PFSK-1 (cell line): ENCODE results near the gene ZNF280A.

Experiments used
- FOXP2 ChIP-seq: optimal IDR thresholded peaks from 2 replicates; pipeline ENCODE3; 2011; ENCODE audit warnings: borderline replicate concordance, control low read depth, inconsistent platforms; ENCODE audit not compliant: insufficient read depth; ENCODE audit errors: extremely low read length, extremely low read depth
- POLR2AphosphoS5 ChIP-seq: IDR thresholded peaks from 2 replicates; pipeline ENCODE4 v1.6.1; 2012; ENCODE audit warnings: low read depth, mild to moderate bottlenecking, control low read depth, low read length, moderate library complexity
- SIN3A ChIP-seq: IDR thresholded peaks from 2 replicates; pipeline ENCODE4 v1.6.1; 2012; ENCODE audit warnings: mild to moderate bottlenecking, low read length, moderate library complexity, borderline replicate concordance; ENCODE audit not compliant: insufficient read depth
- TAF1 ChIP-seq: IDR thresholded peaks from 2 replicates; pipeline ENCODE4 v1.6.1; 2012; ENCODE audit warnings: low read length, control low read depth, borderline replicate concordance; ENCODE audit not compliant: insufficient read depth
- TF ChIP-seq, protein P1 (sequence below), 2 experiments: IDR thresholded peaks; 2 replicates each; pipeline versions ENCODE4 v1.6.1 to v1.8.0; 2011 to 2012; ENCODE audit warnings: low read depth in 2 of 2, low read length in 2 of 2, control low read depth in 1 of 2, inconsistent platforms in 1 of 2, mild to moderate bottlenecking in 1 of 2, moderate library complexity in 1 of 2; ENCODE audit not compliant: insufficient read depth in 1 of 2

ZNF280A gene

DNA sequence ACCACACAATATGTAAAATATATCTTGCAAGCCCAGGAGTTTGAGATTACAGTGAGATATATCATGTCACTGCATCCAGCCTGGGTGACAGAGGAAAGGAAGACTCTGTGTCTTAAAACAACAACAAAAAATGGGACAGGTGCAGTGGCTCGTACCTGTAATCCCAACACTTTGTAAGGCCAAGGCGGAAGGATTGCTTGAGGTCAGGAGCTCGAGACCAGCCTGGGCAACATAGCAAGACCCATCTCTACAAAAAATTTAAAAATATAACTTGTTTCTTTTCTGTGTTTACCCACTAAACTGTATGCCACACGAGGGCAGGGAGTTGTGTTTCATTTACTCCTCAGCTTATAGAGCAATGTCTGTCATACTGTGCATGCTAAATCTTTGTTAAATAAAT is 3.1 kb downstream of the ZNF280A start:
- TF ChIP-seq, protein P1, sequence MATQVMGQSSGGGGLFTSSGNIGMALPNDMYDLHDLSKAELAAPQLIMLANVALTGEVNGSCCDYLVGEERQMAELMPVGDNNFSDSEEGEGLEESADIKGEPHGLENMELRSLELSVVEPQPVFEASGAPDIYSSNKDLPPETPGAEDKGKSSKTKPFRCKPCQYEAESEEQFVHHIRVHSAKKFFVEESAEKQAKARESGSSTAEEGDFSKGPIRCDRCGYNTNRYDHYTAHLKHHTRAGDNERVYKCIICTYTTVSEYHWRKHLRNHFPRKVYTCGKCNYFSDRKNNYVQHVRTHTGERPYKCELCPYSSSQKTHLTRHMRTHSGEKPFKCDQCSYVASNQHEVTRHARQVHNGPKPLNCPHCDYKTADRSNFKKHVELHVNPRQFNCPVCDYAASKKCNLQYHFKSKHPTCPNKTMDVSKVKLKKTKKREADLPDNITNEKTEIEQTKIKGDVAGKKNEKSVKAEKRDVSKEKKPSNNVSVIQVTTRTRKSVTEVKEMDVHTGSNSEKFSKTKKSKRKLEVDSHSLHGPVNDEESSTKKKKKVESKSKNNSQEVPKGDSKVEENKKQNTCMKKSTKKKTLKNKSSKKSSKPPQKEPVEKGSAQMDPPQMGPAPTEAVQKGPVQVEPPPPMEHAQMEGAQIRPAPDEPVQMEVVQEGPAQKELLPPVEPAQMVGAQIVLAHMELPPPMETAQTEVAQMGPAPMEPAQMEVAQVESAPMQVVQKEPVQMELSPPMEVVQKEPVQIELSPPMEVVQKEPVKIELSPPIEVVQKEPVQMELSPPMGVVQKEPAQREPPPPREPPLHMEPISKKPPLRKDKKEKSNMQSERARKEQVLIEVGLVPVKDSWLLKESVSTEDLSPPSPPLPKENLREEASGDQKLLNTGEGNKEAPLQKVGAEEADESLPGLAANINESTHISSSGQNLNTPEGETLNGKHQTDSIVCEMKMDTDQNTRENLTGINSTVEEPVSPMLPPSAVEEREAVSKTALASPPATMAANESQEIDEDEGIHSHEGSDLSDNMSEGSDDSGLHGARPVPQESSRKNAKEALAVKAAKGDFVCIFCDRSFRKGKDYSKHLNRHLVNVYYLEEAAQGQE (IDR thresholded peaks at IDR 0.05; ENCODE audit: insufficient read depth in 1 of 2, low read depth in 2 of 2, low read length in 2 of 2): no peak
- TF ChIP-seq SIN3A (no peak), FOXP2 (no peak), POLR2AphosphoS5 (no peak), TAF1 (no peak)

DNA sequence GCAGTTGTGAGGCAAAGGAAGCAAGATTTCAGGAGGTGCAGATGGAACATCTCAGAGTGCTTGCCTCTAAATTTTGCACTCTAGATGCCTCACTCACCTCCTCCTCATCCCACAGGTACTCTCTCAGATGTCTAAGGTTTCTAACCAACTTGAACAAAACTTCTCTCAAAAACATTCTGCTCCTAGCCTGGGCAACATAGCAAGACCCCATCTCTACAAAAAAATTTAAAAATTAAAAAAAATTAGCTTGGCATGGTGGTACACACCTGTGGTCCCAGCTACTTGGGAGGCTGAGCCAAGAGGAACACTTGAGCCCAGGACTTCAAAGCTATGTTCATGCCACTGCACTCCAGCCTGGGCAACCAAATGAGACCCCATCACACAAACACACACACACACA is 4.2 kb downstream of the ZNF280A start:
- TF ChIP-seq, protein P1 (IDR thresholded peaks at IDR 0.05; ENCODE audit: insufficient read depth in 1 of 2, low read depth in 2 of 2, low read length in 2 of 2): no peak
- TF ChIP-seq FOXP2 (no peak), TAF1 (no peak), POLR2AphosphoS5 (no peak), SIN3A (no peak)

DNA sequence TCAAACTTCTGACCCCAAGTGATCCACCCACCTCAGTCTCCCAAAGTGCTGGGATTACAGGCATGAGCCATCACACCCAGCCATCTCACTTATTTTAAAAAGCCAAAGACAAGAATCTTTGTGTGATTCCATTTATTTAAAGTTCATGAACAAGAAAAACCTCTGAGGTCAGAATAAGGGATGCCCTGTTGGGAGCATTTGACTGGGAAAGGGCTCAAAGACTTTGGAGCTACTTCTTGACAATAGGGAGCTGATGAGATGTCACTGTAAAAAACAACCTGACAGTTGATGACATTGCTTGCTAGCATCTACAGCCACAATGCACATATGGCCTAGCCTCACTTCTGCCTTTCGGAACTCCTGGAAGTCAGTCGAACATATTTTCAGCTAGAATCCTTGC is 6.5 kb downstream of the ZNF280A start:
- TF ChIP-seq, protein P1 (IDR thresholded peaks at IDR 0.05; ENCODE audit: insufficient read depth in 1 of 2, low read depth in 2 of 2, low read length in 2 of 2): no peak
- no peak for TF ChIP-seq FOXP2
- TF ChIP-seq POLR2AphosphoS5: no peak
- TF ChIP-seq TAF1: no peak
- no peak for TF ChIP-seq SIN3A

DNA sequence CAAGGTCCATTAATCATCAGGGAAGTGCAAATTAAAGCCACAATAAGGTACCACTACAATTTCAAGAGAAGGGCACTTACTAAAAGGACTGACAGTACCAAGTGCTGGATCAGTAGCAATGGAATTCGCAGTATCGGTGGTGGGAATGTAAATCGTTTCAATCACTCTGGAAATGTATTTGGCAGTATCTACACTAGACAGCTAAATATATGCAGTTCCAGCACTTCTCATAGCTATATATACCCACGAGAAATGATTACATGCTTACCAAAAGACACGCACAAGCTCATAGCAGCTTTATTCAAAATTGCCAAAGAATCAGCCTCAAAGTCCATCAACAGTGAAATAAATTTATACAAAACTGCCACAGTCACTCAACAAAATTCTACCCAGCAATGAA is 7.1 kb downstream of the ZNF280A start:
- TF ChIP-seq POLR2AphosphoS5 (no peak), TAF1 (no peak), FOXP2 (no peak), SIN3A (no peak)
- TF ChIP-seq, protein P1 (IDR thresholded peaks at IDR 0.05; ENCODE audit: insufficient read depth in 1 of 2, low read depth in 2 of 2, low read length in 2 of 2): no peak
